ENCODE measurements around the gene KCNQ4.

DNA sequence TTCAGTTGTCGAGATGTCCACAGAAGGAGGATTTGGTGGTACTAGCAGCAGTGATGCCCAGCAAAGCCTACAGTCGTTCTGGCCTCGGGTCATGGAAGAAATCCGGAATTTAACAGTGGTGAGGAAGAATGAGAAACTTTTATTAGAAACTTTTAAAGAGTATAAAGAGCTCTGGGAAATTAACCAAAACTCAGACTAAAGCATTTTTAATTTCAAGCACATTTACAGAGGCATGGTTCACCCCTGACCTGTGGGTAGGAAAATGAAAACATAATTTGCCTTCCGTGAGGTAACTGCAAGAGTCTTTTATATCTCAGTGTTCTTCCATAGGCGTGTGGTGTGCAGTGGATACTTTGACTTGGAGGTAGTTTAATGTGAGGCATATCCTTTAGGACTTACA, 44.8 kb upstream of the KCNQ4 start:
- TF ChIP-seq, protein P1, sequence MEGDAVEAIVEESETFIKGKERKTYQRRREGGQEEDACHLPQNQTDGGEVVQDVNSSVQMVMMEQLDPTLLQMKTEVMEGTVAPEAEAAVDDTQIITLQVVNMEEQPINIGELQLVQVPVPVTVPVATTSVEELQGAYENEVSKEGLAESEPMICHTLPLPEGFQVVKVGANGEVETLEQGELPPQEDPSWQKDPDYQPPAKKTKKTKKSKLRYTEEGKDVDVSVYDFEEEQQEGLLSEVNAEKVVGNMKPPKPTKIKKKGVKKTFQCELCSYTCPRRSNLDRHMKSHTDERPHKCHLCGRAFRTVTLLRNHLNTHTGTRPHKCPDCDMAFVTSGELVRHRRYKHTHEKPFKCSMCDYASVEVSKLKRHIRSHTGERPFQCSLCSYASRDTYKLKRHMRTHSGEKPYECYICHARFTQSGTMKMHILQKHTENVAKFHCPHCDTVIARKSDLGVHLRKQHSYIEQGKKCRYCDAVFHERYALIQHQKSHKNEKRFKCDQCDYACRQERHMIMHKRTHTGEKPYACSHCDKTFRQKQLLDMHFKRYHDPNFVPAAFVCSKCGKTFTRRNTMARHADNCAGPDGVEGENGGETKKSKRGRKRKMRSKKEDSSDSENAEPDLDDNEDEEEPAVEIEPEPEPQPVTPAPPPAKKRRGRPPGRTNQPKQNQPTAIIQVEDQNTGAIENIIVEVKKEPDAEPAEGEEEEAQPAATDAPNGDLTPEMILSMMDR (conservative IDR thresholded peaks at IDR 0.05 in 1 of 2, IDR thresholded peaks at IDR 0.05 in 1 of 2; ENCODE audit: extremely low read depth in 1 of 2, insufficient read depth in 1 of 2, low read depth in 1 of 2, low read length in 2 of 2) = no peak
- no peak for TF ChIP-seq EZH2 (IDR thresholded peaks at IDR 0.05; ENCODE audit: borderline replicate concordance, low read length)

All from mammary epithelial cell (primary cell).